TTC549 (cell line): Measurements from ENCODE around the gene COL26A1.
"Not testable (repeated sequence)": the region's sequence is repeated elsewhere in the genome, so short reads cannot be mapped to it uniquely, and the experiment has no call there.

Experiments
- FAIRE-seq: peaks from 2 replicates; lab custom pipeline; 2012; peaks lifted over from hg19 to GRCh38; lab: Jason Lieb, UNC

COL26A1 gene

DNA sequence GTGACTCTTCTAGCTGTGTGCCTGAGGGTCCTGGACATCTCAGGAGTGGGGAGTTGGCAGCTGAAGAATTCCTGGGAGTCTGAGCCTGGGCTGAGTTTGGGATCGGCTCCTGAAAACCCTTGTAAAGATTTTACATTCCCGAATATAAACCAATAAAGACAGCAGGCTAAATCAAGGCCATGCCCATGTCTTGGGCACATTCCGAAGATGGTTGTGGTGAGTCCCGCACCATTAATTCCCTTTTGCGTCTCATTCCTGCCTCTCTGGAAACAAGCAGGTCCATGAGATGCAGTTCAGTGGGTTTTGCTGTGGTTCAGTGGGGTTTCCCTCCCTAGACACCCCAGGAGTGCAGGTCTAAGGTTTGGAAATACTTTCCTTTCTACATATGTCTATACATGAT is 90.9 kb downstream of the COL26A1 start:
- no peak for FAIRE-seq

DNA sequence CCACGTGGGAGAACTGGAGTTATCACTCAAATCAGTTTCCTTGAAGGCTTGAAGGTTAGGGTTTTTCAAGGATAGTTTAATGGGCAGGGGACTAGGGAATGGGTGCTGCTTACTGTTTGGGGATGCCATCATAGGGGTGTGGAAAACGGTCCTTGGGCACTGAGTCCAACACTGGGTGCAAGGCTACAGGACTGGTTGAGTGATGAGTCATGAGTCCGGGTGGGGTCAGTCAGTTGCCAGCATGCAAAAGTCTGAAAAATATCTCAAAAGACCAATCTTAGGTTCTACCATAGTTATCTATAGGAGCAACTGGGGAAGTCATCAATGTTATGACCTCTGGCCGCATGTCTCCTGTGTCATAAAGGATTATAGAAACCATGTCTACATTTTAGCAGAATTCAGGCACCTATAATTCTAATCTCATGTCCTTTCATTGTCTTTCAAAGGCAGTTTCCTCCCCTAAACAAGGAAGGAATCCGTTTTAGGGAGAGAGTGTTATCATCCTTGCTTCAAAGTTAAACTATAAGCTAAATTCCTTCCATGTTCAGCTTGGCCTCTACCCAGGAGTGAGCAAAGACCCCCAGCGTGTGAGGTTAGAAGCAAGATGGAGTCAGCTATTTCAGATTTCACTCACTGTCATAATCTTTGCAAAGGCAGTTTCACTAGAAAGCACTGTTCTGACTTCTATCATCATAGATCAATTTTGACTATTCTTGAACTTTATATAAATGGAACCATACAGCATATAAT is 94.5 kb downstream of the COL26A1 start:
- FAIRE-seq = no peak

DNA sequence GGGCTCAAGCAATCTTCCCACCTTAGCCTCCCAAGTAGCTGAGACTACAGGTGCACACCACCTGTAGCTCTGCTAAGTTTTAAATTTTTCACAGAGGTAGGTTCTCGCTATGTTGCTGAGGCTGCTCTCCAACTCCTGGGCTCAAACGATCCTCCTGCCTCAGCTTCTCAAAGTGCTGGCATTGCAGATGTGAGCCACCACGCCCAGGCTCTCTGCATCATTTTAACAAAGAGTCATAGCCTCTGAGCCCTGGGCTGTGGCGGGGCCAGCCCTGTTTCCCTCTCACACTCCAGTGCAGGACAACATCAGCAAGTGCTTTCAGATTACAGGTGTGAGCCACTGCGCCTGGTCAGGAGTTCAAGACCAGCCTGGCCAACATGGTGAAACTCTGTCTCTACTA is 102.5 kb downstream of the COL26A1 start:
- no peak for FAIRE-seq

DNA sequence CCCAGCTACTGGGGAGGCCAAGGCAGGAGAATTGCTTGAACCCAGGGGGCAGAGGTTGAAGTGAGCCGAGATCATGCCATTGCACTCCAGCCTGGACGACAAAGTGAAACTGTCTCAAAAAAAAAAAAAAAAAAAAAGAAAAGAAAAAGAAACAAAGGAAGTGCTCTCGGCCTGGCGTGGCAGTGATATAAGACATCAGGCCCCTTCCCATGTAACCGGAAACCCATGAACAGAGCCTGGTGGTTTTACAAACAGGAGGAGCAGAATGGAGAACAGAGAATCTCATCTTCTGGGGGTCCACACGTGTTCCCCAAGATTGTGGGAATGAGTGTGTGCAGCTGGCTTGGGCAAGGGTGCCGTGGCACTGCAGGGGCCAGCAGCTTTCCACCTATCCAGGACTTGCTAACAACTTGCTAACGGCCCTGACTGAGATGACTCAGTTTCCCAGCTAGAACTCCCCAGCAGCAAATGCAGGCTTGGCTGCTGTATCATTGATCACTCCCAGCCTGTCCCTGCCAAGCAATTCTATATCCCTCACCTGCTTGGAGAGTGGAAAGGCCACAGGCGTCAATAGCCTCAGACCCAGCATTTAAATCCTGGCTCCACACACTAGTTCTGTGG is 103.0 kb downstream of the COL26A1 start:
- no peak for FAIRE-seq

DNA sequence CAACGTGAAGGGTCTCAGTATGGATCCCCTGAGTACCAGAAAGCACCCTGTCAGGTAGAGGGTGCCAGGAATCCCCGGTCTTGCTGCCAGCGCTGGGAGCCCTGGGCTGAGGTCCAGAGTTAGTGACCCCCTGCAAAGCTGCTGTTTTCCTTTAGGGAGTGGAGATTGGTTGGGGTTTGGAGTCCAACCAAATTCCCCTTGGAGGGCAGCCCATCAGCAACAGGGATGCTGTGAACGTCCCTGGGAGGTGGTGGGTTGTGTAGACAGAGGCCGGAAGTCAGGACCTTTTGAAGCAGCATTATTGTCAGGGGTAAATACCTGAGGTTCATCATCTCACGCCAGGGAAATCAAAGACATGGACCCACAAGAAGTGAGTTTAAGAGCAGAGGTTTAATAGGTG is 104.2 kb downstream of the COL26A1 start:
- no peak for FAIRE-seq

DNA sequence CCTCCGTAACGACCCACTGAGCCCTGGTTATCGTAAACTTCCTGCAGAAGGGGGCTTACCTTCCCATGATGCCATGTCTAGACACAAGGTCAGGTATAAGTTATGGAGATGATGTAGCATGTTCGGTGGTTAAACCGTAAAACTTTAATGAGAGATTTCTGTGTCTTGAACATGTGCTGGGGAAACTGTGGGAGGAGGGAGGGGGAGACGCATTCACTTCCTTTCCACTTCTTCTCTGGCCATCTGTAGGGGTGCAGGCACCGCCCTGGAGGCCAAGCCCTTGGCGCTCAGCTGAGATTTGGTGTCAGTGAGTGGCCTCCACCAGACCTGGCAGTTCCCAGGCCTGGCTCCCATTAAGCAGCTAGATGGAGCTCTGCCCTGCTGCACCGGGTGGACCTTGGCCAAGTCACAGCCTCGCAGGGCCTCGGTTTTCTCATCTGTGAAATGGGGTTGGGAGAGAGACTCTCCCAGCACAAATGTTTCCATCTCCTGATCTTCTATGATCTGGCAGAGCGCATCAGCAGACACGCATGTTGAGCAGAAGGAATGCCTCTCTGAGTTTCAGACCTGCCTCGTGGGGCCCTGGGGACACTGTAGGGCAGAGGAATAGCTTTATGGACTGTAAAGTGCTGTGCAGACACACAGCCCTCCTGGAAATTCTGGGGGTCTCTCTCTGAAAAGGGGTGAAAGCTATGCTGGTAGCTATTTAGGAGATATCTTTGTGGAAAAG is 106.0 kb downstream of the COL26A1 start:
- FAIRE-seq = no peak

DNA sequence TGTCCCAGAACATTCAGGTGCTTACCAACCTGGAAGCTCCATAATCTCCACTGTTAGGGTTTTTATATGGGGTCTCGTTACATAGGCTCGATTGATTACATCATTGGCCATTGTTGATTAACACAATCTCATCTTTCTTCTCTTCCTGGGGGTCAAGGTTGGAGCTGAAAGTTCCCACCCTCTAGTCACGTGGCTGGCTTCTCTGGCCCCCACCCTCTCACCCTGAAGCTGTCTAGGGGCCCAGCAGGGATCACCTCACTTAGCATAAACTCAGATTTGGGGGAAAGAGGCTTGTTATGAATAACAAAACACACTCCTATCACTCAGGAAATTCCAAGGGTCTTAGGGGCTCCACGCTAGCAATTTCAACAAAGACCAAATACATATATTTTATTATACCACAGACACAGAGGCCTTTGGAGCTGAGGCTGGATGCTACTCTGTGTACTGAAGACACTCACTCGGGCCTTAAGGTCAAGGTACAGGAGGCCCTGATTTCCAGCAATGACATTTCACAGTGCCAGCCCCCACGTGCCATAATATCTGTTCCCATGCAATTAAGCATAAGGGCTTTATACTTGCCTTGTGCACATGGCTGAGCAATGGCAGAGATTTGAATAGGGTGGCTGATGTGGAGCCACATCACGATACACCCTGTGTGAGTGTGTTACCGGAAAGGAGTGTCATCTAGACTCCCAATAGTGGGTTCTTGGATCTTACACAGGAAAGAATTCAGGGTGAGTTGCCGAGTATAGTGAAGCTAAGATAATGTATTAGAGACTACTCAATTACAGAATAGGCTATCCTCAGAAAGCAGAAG is 108.2 kb downstream of the COL26A1 start:
- no peak for FAIRE-seq

DNA sequence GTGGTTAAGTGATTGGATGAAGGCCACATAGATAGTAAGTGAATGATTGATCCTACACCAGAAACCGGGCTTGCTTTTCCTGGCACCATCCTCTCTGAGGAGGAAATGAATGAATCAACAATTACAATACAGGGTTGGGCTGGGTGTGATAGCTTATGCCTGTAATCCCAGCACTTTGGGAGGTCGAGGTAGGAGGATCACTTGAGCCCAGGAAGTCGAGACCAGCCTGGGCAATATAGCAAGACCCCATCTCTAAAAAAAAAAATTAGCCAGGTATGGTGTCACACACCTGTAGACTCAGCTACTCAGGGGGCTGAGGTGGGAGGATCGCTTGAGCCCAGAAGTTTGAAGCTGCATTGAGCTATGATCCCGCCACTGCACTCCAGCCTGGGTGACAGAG is 111.5 kb downstream of the COL26A1 start:
- FAIRE-seq = no peak

DNA sequence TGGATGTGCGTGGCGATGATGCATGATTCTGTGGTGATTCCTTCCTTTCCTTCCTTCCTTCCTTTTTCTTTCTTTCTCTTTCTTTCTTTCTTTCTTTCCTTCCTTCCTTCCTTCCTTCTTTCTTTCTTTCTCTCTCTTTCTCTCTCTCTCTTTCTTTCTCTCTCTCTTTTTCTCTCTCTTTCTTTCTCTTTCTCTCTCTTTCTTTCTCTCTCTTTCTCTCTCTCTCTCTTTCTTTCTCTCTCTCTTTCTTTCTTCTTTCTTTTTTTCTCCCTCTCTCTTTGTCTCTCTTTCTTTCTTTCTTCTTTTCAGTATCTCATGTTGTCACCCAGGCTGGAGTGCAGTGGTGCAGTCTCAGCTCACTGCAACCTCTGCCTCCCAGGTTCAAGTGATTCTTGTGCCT is 113.0 kb downstream of the COL26A1 start:
- not testable (repeated sequence) for FAIRE-seq

DNA sequence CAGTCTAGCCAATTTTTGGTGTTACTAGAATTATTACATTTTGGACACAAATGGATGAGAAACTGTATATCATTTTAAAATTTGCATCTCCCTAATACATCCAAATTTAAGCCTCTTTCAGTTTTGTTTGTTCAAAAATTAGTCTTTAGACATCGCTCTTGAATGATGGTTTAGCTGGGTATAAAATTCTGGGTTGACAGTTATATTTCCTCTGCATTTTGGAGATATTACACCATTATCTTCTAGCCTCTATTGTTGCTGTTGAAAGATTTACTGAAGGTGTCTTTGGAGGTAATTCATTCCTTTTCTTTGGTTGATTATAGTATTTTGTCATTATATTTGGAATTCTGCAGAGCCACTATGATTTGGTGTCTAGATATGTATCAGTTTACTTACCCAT is 116.5 kb downstream of the COL26A1 start:
- FAIRE-seq = no peak

DNA sequence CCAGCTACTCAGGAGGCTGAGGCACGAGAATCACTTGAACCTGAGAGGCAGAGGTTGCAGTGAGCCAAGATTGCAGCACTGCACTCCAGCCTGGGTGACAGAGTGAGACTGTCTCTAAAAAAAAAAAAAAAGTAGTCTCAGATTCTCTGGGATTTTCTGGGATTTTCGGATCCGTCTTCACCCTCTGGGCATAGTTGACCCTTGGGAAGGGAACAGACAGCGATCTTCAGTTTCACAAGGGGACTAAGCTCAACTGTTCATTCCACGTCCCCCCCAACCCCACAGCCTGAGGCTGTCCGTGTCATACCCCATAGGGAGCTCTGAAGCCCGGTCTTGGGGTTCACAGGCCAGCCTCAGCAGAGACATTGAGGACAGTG is 123.4 kb downstream of the COL26A1 start:
- not testable (repeated sequence) for FAIRE-seq

DNA sequence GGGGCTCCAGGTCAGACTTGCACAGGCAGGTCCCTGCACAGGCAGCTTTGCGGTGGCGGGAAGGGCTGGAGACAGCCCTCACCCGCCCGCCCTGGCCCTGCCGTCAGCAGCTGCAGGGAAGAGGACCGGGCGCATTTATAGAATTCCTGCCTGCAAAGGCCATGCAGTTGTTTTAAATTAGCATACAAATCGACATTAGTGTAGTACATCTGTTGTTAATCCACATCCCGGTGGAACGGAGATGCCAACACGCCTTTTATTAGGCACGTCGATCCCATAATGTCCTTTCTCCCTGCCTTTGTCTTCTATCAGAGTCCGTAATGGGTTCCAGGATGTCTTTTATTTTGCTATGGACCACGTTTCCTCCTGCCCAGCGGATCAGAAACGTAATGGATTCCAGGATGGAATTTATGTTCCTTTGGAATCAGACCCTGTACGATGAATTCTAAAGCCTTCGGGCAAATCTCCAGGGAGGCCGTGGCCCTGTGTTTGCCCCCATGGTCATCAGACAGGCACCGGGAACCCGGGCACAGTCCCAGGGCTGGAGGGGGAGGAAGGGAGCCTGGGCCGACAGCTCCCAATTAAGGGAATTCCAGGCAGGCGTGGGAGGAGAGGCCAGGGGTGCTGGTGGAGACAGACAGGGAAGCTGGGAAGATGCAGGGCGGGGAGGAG is 123.9 kb downstream of the COL26A1 start:
- no peak for FAIRE-seq

DNA sequence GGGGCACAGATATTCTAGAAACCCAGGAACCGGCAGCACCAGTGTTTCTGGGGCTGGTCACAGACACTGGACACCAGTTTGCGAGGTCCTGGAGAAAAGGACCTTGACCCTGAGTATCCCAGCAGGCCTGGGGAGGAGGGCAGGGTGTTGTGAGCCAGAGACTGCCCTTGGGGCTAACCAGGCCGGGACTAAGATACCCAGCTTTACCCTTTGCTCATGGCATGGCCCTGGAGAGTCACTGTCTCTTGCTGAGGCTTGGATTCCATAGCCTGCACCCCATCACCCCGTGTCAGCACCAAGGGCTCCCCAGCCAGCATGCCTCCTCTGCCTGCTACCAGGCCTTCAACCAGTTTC is 124.4 kb downstream of the COL26A1 start:
- no peak for FAIRE-seq

DNA sequence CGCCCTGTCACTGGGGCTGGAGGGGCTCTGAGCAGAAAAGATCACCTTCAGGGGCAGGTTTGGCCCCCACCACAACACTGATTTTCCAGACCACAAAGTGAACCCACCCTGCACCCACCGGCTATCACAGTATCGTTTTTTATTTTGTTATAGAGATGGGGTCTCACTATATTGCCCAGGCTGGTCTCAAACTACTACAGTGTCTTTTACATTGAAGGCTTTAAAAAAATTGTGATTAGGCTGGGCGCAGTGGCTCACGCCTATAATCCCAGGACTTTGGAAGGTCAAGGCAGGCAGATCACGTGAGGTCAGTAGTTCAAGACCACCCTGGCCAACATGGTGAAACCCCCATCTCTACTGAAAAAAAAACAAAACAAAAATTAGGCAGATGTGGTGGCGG is 125.1 kb downstream of the COL26A1 start:
- FAIRE-seq = no peak

DNA sequence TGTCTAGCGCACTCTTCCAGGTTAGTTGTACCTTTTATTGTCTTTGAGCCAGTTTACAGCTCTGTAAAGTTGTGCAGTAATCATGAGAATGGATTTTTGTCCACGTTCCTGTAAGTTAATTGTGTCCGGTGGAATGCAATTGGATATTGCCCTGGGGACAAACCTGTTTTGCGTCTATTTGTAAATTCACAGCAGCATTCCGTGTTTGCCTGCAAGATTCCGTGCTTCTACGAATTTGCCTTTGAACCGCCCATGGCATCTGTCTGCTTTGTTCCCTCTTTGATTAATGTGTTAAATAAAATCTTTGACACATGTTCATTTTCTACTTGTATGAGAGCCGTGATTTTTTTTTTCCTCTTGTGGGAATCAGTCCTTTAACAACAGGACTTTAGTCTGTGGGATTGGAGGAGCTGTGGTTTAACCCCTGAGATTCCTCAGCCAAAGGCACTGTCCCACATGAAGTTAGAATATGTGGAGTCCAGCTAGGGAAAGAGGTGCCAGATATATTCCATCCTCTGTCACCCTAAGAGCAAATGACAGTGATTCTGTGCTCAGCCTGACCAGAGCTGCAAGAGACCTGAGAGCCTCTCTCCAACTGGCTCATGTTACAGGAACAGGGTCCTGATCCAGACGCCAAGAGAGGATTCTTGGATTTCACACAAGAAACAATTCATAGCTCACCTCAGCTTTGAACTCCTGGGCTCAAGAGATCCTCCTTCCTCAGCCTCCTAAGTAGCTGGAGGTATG is 126.3 kb downstream of the COL26A1 start:
- FAIRE-seq = no peak

DNA sequence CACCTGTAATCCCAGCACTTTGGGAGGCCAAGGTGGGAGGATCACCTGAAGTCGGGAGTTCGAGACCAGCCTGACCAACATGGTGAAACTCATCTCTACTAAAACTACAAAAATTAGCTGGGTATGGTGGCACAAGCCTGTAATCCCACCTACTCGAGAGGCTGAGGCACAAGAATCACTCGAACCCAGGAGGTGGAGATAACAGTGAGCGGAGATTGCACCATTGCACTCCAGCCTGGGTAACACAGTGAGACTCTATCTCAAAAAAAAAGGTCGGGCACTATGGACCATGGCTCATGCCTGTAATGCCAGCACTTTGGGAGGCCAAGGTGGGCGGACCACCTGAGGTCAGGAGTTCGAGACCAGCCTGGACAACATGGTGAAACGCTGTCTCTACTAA is 127.8 kb downstream of the COL26A1 start:
- not testable (repeated sequence) for FAIRE-seq

DNA sequence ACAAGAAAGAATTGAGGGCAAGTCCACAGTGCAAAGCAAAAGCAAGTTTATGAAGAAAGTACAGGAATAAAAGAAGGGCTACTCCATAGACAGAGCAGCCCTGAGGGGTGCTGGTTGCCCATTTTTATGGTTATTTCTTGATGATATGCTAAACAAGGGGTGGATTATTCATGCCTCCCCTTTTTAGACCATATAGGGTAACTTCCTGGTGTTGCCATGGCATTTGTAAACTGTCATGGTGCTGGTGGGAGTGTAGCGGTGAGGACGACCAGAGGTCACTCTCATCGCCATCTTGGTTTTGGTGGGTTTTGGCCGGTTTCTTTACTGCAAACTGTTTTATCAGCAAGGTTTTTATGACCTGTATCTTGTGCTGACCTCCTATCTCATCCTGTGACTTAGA is 128.8 kb downstream of the COL26A1 start:
- not testable (repeated sequence) for FAIRE-seq

DNA sequence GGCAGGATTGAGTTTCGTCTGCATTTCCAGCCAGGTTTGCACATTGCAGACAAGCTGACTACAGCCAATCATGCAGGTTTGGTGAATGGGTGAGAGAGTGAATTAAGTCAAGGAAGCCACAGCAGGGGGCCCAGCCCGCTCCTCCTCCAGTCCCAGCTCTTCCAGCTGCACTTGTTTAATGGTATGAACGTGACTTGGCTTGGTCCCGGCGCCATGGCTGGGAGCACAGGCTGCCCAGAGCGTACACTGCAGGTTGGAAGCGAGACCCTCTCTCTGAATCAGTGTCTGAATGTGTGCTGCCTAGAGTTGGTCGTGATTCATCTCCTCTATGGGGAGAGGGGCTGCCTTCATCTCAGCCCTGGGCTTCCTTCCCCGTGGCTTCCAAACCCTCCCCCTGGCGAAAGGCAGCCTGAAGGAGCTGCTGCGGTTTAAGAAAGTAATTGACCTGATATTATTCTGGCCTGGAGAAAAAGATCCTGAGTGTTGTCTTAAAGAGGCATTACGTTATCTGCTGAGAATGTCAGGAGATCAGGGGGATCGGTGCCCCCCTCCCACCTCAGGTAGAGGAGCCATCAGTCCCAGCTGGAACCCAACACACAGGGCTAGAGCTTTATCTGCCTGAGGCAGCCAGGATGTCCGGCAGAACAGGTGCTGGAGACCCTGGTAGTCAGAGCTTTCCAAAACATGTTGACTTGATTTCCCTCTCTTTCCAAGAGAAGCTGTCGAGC is 132.1 kb downstream of the COL26A1 start:
- FAIRE-seq = no peak

DNA sequence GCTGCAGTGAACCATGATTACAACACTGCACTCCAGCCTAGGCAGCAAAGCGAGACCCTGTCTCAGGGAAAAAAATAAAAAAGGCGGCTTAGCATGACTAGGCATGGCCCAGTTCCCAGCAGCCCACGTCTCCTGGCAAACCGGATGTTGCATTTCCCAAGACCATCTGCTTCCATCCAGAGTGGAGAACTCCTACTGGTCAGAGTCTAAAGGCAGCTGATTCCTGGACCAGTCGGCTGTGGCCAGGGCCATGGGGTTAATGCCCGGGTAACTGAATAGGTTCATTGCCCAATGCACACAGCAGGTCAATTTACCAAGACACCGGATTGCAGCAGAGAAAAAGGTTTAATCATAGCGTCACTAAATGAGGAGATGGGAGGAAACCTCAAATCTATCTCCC is 133.3 kb downstream of the COL26A1 start:
- no peak for FAIRE-seq

DNA sequence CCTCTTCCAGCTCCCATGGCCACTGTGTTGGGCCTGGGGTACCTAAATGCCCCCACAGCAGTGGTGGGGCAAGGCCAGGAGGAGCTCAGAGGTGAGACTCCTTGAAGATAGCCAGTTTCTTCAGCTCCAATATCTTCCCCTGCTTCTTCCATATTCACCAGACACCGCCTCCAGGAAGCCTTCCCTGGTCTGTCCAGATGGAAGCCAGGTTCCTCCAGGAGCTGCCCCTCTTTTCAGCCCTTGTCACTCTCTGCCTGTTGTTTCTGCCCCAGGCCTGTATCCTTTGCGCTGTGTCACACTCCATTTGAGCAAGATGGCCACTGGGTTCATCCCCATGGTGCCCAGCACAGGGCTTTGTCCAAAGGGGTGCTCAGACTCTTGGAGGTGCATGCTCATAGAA is 138.7 kb downstream of the COL26A1 start:
- FAIRE-seq = no peak
